Measurements from ENCODE around the gene MTG2. TPM values are rescaled to one million over a fixed set of nuclear protein-coding genes. Genes with fewer than 3 reads are reported as not detected.

The MTG2 gene
- total RNA-seq, 1 experiment from 2014 or later = 27.9 TPM

DNA sequence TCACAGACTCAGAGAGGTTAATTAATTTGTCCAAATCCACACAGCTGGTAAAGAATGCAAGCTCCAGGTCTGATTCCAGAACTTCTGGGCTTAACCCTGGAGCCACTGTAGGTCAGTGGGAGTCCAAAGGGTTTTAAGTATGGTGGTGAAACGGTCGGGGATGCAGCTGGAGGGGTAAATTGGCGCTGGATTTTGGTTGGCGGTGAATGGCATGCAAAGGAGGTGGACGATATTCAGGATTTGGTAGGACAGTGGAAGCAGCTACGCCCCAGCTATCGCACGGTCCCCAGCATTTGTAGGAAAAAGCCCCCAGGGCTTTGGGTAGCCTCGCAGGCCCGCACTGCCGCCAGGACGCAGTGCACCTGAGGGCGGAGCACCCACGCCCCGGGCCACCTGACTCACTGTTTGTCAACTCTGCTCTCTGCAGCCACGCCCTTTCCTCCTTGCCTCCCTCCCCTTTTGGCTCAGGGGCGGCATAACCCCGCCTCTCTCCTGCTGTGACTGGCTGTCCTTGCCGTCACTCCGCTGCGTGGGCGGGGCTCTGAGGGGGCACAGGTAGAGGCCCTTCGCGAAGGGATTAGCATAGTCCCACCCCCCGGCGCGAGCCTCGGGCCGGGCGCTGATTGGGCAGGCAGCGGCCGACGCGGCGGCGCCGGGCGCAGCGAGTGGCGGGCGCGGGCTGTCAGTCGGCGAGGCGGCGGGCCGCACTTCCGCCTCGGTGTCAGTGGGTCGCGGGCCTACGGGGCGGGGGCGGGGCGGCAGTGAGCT, 55.2 kb downstream of the MTG2 start, which contains the start of gene OSBPL2 (continued):
- TF ChIP-seq, protein P1, sequence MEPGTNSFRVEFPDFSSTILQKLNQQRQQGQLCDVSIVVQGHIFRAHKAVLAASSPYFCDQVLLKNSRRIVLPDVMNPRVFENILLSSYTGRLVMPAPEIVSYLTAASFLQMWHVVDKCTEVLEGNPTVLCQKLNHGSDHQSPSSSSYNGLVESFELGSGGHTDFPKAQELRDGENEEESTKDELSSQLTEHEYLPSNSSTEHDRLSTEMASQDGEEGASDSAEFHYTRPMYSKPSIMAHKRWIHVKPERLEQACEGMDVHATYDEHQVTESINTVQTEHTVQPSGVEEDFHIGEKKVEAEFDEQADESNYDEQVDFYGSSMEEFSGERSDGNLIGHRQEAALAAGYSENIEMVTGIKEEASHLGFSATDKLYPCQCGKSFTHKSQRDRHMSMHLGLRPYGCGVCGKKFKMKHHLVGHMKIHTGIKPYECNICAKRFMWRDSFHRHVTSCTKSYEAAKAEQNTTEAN (CRISPR knock-in tag; IDR thresholded peaks at IDR 0.05) = no peak
- TF ChIP-seq ZNF416 (CRISPR knock-in tag; IDR thresholded peaks at IDR 0.05) = no peak

DNA sequence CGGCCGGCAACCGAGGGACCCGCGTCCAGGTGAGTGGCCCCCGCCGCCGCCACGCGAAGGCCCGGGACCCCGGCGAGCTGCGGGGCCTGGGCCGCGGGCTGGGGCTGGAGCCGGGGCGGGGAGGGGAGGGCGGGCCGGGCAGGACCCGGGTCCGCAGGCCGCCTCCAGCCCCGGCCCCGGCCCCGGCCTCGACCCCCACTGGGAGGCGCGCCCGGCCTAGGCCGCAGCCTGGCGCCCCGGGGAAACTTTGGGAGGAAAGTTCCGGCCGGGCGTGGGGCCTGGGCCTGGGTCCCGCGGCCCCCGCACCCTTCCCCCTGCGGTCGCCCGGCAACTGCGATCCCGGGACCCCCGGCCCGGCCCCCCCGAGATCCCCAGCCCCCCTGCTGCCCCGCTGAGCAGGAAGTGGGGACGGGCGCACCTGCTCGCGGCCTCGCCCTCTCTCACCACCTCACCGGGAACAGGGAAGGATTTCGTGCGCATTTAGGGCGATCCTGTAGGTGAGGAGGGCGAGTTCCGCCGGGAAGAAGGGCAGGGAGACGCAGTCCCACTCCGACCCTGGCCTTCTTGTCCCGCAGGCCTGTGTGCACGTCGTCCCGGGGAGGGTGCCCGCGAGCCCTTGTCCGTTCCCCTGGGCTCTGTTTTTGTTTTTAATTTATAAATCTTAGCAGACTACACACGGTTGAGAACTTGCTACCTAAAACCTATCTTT, 55.9 kb downstream of the MTG2 start:
- CTCF ChIA-PET = interaction anchor here (0.5 to 1.0 kb wide), 5 partner anchors 29 to 144 kb away, joined by 3 to 4 read pairs (median 4); no protein-coding TSS in a partner anchor
- Mint-ChIP-seq H3K4me1 (peaks cover 15% of the 10 kb centered on the region), H3K4me3 (peak overlapping the region; percentile 84), H3K36me3 (peaks cover 6% of the 10 kb centered on the region), H3K27ac (peak overlapping the region; percentile 36; the same call in 1 of the 2 replicates), H3K27me3 (ENCODE audit: low read depth) (no peaks in the 10 kb centered on the region), H3K9me3 (peaks cover 2% of the 10 kb centered on the region)
- ATAC-seq (no peak), DNase-seq (ENCODE audit: low spot score) (no peak)
- POLR2A ChIA-PET = interaction anchor here (0.7 kb wide), 1 partner anchor 128 kb away, joined by 4 read pairs; no protein-coding TSS in a partner anchor
- TF ChIP-seq NFYB (CRISPR knock-in tag; conservative IDR thresholded peaks at IDR 0.05; ENCODE audit: low read depth) (0 out of 2 replicates have a peak, but pooled peaks have one; percentile 7), RORB (CRISPR knock-in tag; IDR thresholded peaks at IDR 0.05) (no peak), NFE2L1 (CRISPR knock-in tag; IDR thresholded peaks at IDR 0.05) (no peak), SP1 (CRISPR knock-in tag; conservative IDR thresholded peaks at IDR 0.05) (no peak), ZNF396 (CRISPR knock-in tag; IDR thresholded peaks at IDR 0.05; ENCODE audit: borderline replicate concordance) (no peak), ZNF219 (CRISPR knock-in tag; IDR thresholded peaks at IDR 0.05; ENCODE audit: borderline replicate concordance) (no peak), MXD4 (CRISPR knock-in tag; IDR thresholded peaks at IDR 0.05; ENCODE audit: borderline replicate concordance) (no peak), TEAD1 (CRISPR knock-in tag; IDR thresholded peaks at IDR 0.05) (no peak)
- TF ChIP-seq, protein P2, sequence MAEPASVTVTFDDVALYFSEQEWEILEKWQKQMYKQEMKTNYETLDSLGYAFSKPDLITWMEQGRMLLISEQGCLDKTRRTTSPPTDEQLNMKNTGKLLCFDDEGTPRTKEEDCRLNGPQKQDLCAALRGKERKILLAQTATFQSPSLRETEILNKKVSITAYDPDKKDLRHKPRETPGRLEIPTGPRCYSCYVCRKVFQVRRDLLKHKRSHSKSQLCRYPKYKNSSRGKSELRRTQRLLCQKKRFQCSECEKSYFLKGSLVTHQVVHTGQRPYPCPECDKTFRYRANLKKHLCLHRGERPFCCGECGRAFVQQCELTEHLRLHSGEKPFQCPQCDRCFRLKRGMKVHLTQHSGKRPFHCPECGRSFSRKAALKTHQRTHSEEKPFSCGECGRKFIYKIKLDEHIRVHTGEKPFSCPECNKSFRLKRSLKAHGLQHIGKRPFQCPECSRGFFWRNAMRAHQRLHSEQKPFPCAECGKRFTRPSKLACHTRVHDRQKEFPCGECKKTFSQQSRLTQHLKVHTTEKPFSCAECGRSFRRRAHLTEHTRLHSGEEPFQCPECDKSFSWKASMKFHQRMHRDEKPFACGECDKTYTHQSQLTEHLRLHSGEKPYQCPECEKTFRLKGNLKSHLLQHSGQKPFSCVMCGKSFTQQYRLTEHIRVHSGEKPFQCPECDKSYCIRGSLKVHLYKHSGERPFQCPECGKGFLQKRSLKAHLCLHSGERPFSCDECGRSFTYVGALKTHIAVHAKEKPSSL (CRISPR knock-in tag; conservative IDR thresholded peaks at IDR 0.05) = no peak
- TF ChIP-seq, protein P3, sequence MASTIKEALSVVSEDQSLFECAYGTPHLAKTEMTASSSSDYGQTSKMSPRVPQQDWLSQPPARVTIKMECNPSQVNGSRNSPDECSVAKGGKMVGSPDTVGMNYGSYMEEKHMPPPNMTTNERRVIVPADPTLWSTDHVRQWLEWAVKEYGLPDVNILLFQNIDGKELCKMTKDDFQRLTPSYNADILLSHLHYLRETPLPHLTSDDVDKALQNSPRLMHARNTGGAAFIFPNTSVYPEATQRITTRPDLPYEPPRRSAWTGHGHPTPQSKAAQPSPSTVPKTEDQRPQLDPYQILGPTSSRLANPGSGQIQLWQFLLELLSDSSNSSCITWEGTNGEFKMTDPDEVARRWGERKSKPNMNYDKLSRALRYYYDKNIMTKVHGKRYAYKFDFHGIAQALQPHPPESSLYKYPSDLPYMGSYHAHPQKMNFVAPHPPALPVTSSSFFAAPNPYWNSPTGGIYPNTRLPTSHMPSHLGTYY (CRISPR knock-in tag; IDR thresholded peaks at IDR 0.05) = no peak
- TF ChIP-seq, protein P4, sequence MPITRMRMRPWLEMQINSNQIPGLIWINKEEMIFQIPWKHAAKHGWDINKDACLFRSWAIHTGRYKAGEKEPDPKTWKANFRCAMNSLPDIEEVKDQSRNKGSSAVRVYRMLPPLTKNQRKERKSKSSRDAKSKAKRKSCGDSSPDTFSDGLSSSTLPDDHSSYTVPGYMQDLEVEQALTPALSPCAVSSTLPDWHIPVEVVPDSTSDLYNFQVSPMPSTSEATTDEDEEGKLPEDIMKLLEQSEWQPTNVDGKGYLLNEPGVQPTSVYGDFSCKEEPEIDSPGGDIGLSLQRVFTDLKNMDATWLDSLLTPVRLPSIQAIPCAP (CRISPR knock-in tag; IDR thresholded peaks at IDR 0.05) = no peak
- TF ChIP-seq, protein P5, sequence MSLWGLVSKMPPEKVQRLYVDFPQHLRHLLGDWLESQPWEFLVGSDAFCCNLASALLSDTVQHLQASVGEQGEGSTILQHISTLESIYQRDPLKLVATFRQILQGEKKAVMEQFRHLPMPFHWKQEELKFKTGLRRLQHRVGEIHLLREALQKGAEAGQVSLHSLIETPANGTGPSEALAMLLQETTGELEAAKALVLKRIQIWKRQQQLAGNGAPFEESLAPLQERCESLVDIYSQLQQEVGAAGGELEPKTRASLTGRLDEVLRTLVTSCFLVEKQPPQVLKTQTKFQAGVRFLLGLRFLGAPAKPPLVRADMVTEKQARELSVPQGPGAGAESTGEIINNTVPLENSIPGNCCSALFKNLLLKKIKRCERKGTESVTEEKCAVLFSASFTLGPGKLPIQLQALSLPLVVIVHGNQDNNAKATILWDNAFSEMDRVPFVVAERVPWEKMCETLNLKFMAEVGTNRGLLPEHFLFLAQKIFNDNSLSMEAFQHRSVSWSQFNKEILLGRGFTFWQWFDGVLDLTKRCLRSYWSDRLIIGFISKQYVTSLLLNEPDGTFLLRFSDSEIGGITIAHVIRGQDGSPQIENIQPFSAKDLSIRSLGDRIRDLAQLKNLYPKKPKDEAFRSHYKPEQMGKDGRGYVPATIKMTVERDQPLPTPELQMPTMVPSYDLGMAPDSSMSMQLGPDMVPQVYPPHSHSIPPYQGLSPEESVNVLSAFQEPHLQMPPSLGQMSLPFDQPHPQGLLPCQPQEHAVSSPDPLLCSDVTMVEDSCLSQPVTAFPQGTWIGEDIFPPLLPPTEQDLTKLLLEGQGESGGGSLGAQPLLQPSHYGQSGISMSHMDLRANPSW (CRISPR knock-in tag; conservative IDR thresholded peaks at IDR 0.05; ENCODE audit: low read depth) = no peak
- TF ChIP-seq, protein P6, sequence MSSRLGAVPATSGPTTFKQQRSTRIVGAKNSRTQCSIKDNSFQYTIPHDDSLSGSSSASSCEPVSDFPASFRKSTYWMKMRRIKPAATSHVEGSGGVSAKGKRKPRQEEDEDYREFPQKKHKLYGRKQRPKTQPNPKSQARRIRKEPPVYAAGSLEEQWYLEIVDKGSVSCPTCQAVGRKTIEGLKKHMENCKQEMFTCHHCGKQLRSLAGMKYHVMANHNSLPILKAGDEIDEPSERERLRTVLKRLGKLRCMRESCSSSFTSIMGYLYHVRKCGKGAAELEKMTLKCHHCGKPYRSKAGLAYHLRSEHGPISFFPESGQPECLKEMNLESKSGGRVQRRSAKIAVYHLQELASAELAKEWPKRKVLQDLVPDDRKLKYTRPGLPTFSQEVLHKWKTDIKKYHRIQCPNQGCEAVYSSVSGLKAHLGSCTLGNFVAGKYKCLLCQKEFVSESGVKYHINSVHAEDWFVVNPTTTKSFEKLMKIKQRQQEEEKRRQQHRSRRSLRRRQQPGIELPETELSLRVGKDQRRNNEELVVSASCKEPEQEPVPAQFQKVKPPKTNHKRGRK (CRISPR knock-in tag; IDR thresholded peaks at IDR 0.05; ENCODE audit: borderline replicate concordance) = no peak
- TF ChIP-seq, protein P7, sequence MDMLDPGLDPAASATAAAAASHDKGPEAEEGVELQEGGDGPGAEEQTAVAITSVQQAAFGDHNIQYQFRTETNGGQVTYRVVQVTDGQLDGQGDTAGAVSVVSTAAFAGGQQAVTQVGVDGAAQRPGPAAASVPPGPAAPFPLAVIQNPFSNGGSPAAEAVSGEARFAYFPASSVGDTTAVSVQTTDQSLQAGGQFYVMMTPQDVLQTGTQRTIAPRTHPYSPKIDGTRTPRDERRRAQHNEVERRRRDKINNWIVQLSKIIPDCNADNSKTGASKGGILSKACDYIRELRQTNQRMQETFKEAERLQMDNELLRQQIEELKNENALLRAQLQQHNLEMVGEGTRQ (CRISPR knock-in tag; IDR thresholded peaks at IDR 0.05) = no peak
- TF ChIP-seq, protein P8, sequence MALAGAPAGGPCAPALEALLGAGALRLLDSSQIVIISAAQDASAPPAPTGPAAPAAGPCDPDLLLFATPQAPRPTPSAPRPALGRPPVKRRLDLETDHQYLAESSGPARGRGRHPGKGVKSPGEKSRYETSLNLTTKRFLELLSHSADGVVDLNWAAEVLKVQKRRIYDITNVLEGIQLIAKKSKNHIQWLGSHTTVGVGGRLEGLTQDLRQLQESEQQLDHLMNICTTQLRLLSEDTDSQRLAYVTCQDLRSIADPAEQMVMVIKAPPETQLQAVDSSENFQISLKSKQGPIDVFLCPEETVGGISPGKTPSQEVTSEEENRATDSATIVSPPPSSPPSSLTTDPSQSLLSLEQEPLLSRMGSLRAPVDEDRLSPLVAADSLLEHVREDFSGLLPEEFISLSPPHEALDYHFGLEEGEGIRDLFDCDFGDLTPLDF (CRISPR knock-in tag; IDR thresholded peaks at IDR 0.05) = no peak

Measured in WTC11 (cell line).